Upper lobe of left lung (tissue), 4 donors: ENCODE data around the gene HOXA10.

Experiments used
- CTCF ChIP-seq, 6 experiments: fragments of 450-650 bp in 4 of 6; fragments of 200-600 bp in 2 of 6; sonication (generic) in 2 of 6; IDR thresholded peaks; one replicate each; pipeline ENCODE4 v1.5.1; 2016 to 2019; ENCODE audit warnings: antibody characterized with exemption in 6 of 6
- POLR2A ChIP-seq, 4 donors: fragments of 450-650 bp; IDR thresholded peaks; one replicate each; pipeline ENCODE4 v1.5.1; 2016 to 2017; ENCODE audit warnings: antibody characterized with exemption in 4 of 4, mild to moderate bottlenecking in 2 of 4

DNA sequence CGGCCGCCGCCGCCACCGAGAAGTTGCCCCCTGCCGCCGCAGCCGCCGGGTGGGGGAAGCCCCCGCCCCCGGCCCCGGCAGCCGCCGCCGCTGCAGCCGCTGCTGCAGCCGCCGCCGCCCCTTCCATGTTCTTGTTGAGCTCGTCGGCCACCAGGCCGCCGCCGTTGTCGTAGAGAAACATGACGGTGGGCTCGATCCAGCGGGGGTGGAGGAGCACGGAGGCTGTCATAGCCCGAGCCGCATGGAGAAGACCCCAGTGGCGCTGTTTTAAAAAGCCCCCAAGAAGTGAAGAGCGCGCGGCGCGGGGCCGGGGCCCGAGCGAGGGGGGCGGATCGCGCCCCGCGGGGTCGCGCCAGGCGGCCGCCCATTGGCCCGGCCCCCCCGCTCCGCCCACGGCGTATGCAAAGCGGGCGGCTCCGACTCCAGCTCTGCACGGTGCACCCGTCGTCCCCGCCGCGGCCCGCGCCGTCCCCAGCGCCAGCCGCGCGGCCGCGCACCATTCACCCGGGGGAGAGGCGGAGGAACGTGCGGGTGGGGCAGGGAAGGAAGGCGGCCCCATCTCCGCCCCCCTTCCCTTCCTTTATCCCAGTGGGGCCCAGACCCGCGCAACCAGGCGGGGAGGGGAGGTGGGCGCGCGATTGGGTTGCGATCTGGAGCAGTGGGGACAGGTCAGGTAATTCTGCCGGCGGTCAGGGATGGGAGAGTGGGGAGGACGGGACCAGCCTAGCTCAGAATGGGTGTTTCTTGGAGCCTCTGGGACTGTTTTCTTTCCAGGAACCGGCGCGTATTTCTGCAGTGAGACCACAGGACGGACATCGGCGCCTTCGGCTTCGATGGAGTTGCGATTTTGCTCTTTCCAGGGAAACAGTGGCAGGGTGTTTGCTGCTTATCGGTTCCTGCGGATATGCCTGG lies 26.0 kb upstream of the HOXA10 start, which contains the start of gene HOXA13:
- TF ChIP-seq CTCF (IDR thresholded peaks at IDR 0.05): no peak
- no peak for TF ChIP-seq POLR2A (IDR thresholded peaks at IDR 0.05)
